Muscle of leg (tissue), 11 donors: Measurements from ENCODE around the gene CYBB. TPM values are rescaled to one million over a fixed set of nuclear protein-coding genes. Genes with fewer than 3 reads are reported as not detected.
A peak's percentile ranks its signal among the peaks of the same experiment; 100 is the strongest.

ENCODE experiments used
- DNase-seq: peaks from one replicate; pipeline ENCODE4 v3.0.0; 2013
- H3K27ac ChIP-seq: one replicate; pipeline ENCODE4 v1.5.1; 2013; ENCODE audit warnings: mild to moderate bottlenecking, low read length, control low read depth
- H3K27me3 ChIP-seq: one replicate; pipeline ENCODE4 v1.6.1; 2013; ENCODE audit warnings: low read length; ENCODE audit not compliant: control insufficient read depth, insufficient read depth
- H3K36me3 ChIP-seq: one replicate; pipeline ENCODE4 v1.6.1; 2013; ENCODE audit warnings: low read length; ENCODE audit not compliant: control insufficient read depth, insufficient read depth
- H3K4me1 ChIP-seq: one replicate; pipeline ENCODE4 v1.6.1; 2013; ENCODE audit warnings: low read length; ENCODE audit not compliant: control insufficient read depth, insufficient read depth
- H3K4me3 ChIP-seq: one replicate; pipeline ENCODE4 v1.5.1; 2013; ENCODE audit warnings: low read length, control low read depth
- H3K9me3 ChIP-seq: replicated peaks from 2 replicates; pipeline ENCODE4 v1.6.1; 2013; ENCODE audit warnings: low read depth, low read length; ENCODE audit not compliant: control insufficient read depth
- WGBS: methylation state at CpG from one replicate; pipeline ENCODE4 v1.1.5; 2013; ENCODE audit warnings: missing lambda C conversion rate; ENCODE audit not compliant: insufficient coverage; 5-methylcytosine and 5-hydroxymethylcytosine counted together
- polyA plus RNA-seq, 8 donors: library from polyadenylated mRNA; unstranded; fragments of 120-200 nt; gene quantifications; one replicate each; pipeline versions ENCODE4 v1.2.1 to v1.2.3, GENCODE V29; 2013; ENCODE audit warnings: inconsistent platforms in 1 of 8, low replicate concordance in 1 of 8; ENCODE audit not compliant: insufficient read length in 8 of 8, insufficient read depth in 1 of 8
- total RNA-seq: library from RNA; stranded (reverse); fragments of 120-200 nt; gene quantifications from one replicate; pipeline ENCODE4 v1.2.4, GENCODE V29; 2013

The CYBB gene
- total and polyA plus RNA-seq, 9 donors: 11.8 to 26.9 (median 20.0) TPM

GRCh38 chrX:37803057-37803456 lies 23.2 kb downstream of the CYBB start:
- Histone ChIP-seq H3K4me3 (no peak overlapping the region), H3K4me1 (no peaks in the 10 kb centered on the region), H3K27me3 (peaks cover 4% of the 10 kb centered on the region), H3K27ac (no peak overlapping the region), H3K36me3 (no peaks in the 10 kb centered on the region), H3K9me3 (no peaks in the 10 kb centered on the region)
- WGBS: 50% methylated on average over 1 of the region's 2 CpGs
- no peak for DNase-seq

GRCh38 chrX:37809970-37810369 lies 30.1 kb downstream of the CYBB start:
- Histone ChIP-seq H3K9me3 (no peaks in the 10 kb centered on the region), H3K4me1 (no peaks in the 10 kb centered on the region), H3K27ac (no peak overlapping the region), H3K27me3 (peaks cover 11% of the 10 kb centered on the region), H3K4me3 (no peak overlapping the region), H3K36me3 (no peaks in the 10 kb centered on the region)
- no peak for DNase-seq
- 50% methylated on average over 1 of the region's 2 CpGs for WGBS

DNA sequence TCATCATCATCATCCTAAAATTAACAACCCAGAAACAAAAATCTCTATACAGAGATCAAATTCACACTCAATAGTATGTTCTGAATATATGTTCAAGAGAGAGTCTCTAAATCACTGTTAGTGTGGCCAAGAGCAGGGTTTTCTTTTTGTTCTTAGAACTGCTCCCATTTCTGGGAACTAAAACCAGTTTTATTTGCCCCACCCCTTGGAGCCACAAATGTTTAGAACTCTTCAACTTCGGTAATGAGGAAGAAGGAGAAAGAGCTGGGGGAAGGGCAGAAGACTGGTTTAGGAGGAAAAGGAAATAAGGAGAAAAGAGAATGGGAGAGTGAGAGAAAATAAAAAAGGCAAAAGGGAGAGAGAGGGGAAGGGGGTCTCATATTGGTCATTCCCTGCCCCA lies 32.3 kb downstream of the CYBB start:
- Histone ChIP-seq H3K4me1 (no peaks in the 10 kb centered on the region), H3K4me3 (no peak overlapping the region), H3K9me3 (no peaks in the 10 kb centered on the region), H3K36me3 (no peaks in the 10 kb centered on the region), H3K27me3 (peaks cover 9% of the 10 kb centered on the region), H3K27ac (no peak overlapping the region)
- DNase-seq: peak; percentile 25
- WGBS: 60% methylated on average over 1 of the region's 1 CpG

GRCh38 chrX:37813570-37813969 lies 33.7 kb downstream of the CYBB start:
- Histone ChIP-seq H3K4me1 (no peaks in the 10 kb centered on the region), H3K27ac (no peak overlapping the region), H3K9me3 (no peaks in the 10 kb centered on the region), H3K27me3 (peaks cover 9% of the 10 kb centered on the region), H3K4me3 (no peak overlapping the region), H3K36me3 (no peaks in the 10 kb centered on the region)
- peak; percentile 8 for DNase-seq
- no CpG with 5 or more reads among the region's 4 CpGs for WGBS

GRCh38 chrX:37815366-37815765 lies 35.5 kb downstream of the CYBB start:
- WGBS: no CpG with 5 or more reads among the region's 5 CpGs
- no peak for DNase-seq
- no peak overlapping the region for H3K27ac ChIP-seq
- H3K9me3 ChIP-seq: no peaks in the 10 kb centered on the region
- no peak overlapping the region for H3K4me3 ChIP-seq
- H3K27me3 ChIP-seq: peaks cover 11% of the 10 kb centered on the region
- H3K36me3 ChIP-seq: no peaks in the 10 kb centered on the region
- H3K4me1 ChIP-seq: no peaks in the 10 kb centered on the region

DNA sequence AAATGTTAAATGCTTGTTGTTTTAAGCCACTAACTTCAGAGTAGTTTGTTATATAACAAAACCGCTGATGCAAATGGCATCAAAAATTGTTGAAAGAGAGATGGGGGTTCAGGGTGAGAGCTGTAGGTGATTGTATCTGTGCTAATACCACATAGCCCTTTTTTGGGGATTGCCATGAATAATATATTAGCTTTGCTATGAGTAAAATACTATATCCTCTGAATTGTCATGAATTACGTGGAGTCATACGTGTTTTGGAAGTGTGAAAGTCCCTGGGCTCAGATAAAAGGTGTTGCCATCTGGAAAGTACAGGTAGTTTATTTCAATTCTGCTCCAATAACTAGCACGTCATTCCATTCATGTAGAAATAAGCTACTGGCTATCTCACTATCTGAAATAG lies 36.9 kb downstream of the CYBB start:
- no peak overlapping the region for H3K27ac ChIP-seq
- no peak for DNase-seq
- no CpG with 5 or more reads among the region's 4 CpGs for WGBS
- H3K27me3 ChIP-seq: peaks cover 11% of the 10 kb centered on the region
- H3K4me1 ChIP-seq: no peaks in the 10 kb centered on the region
- H3K36me3 ChIP-seq: no peaks in the 10 kb centered on the region
- no peak overlapping the region for H3K4me3 ChIP-seq
- H3K9me3 ChIP-seq: no peaks in the 10 kb centered on the region

- Histone ChIP-seq H3K36me3 (no peaks in the 10 kb centered on the region), H3K27ac (no peak overlapping the region), H3K4me1 (no peaks in the 10 kb centered on the region), H3K4me3 (no peak overlapping the region), H3K9me3 (no peaks in the 10 kb centered on the region), H3K27me3 (peaks cover 11% of the 10 kb centered on the region)
- no peak for DNase-seq
- WGBS: no CpG with 5 or more reads among the region's 2 CpGs
Measured at GRCh38 chrX:37817176-37817575, 37.3 kb downstream of the CYBB start.

GRCh38 chrX:37817579-37817978 lies 37.7 kb downstream of the CYBB start:
- DNase-seq: no peak
- Histone ChIP-seq H3K27me3 (peaks cover 10% of the 10 kb centered on the region), H3K9me3 (no peaks in the 10 kb centered on the region), H3K4me1 (no peaks in the 10 kb centered on the region), H3K36me3 (no peaks in the 10 kb centered on the region), H3K4me3 (no peak overlapping the region), H3K27ac (no peak overlapping the region)
- no CpG with 5 or more reads among the region's 3 CpGs for WGBS

DNA sequence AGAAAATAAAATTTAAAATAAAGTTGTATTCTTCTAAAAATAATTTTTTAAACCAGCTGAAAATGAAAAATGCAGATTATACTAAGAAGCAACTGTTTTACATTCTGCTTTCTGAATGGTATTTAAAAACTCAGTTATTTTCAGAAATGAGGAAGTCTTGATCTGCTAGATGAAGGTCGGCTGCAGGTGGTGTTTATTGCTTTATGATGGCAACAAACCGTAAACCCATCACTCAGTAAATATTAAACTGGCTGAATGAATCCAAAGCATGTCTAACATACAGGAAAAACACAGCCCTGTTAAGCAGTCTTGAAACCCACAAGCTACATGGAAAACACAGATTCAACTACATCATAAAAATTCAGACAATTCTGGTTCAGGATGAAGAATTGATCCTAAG lies 38.2 kb downstream of the CYBB start:
- no CpG with 5 or more reads among the region's 2 CpGs for whole genome bisulfite sequencing
- no peaks in the 10 kb centered on the region for H3K9me3 ChIP-seq
- no peak overlapping the region for H3K27ac ChIP-seq
- no peaks in the 10 kb centered on the region for H3K4me1 ChIP-seq
- peaks cover 9% of the 10 kb centered on the region for H3K27me3 ChIP-seq
- H3K36me3 ChIP-seq: no peaks in the 10 kb centered on the region
- DNase-seq: no peak
- H3K4me3 ChIP-seq: no peak overlapping the region

GRCh38 chrX:37820646-37821045 lies 40.8 kb downstream of the CYBB start:
- no peak overlapping the region for H3K27ac ChIP-seq
- H3K4me1 ChIP-seq: no peaks in the 10 kb centered on the region
- no peak overlapping the region for H3K4me3 ChIP-seq
- H3K36me3 ChIP-seq: no peaks in the 10 kb centered on the region
- H3K9me3 ChIP-seq: no peaks in the 10 kb centered on the region
- WGBS: no CpG with 5 or more reads among the region's 1 CpG
- H3K27me3 ChIP-seq: peaks cover 7% of the 10 kb centered on the region
- DNase-seq: no peak

- WGBS: no CpG with 5 or more reads among the region's 1 CpG
- peaks cover 11% of the 10 kb centered on the region for H3K27me3 ChIP-seq
- no peak overlapping the region for H3K4me3 ChIP-seq
- H3K36me3 ChIP-seq: no peaks in the 10 kb centered on the region
- DNase-seq: peak; percentile 17
- H3K4me1 ChIP-seq: no peaks in the 10 kb centered on the region
- no peaks in the 10 kb centered on the region for H3K9me3 ChIP-seq
- no peak overlapping the region for H3K27ac ChIP-seq
Measured at GRCh38 chrX:37824491-37825214, 44.8 kb downstream of the CYBB start.
